Measurements from ENCODE around the gene CDC14B. TPM values are rescaled to one million over a fixed set of nuclear protein-coding genes. Genes with fewer than 3 reads are reported as not detected.
"Not testable (repeated sequence)": the region's sequence is repeated elsewhere in the genome, so short reads cannot be mapped to it uniquely, and the experiment has no call there.

CDC14B gene
- total and polyA plus RNA-seq, 2 of the 4 experiments (the other 2 are of a cell fraction), result 9.7 to 26.3 TPM

- no peak for TF ChIP-seq CTCF (conservative IDR thresholded peaks at IDR 0.05; ENCODE audit: low read depth, low read length)
- no peak for TF ChIP-seq POLR2A (IDR thresholded peaks at IDR 0.05; ENCODE audit: low read depth, low read length)
These were observed 47.7 kb upstream of the CDC14B start (continued) for GRCh38 chr9:96667363-96667728.

- CTCF ChIA-PET, result interaction anchor here (0.6 to 2.0 kb wide), 9 partner anchors 9 to 435 kb away, joined by 3 to 12 read pairs (median 4); no protein-coding TSS in a partner anchor
- DNase-seq (peak; percentile 86), ATAC-seq (ENCODE audit: low read depth) (peak; percentile 94)
- H3K27ac ChIP-seq (ENCODE audit: insufficient read depth, low read length); H4K5ac ChIP-seq (ENCODE audit: low read depth, low read length); H3K9me1 ChIP-seq (ENCODE audit: insufficient read depth, low read length); H2AK5ac ChIP-seq (ENCODE audit: low read depth, low read length); H3K36me3 ChIP-seq (ENCODE audit: control insufficient read depth, insufficient read depth, low read length); H3K79me1 ChIP-seq (ENCODE audit: low read depth in 1 of 2, low read length in 2 of 2); dilution Hi-C loops (cut with HindIII; ENCODE audit: low sequenced_read_pairs, unreplicated experiment); H3K9me3 ChIP-seq (ENCODE audit: control insufficient read depth, insufficient read depth, low read length); H3K4me3 ChIP-seq (ENCODE audit: insufficient read depth, low read depth, low read length); H3K27me3 ChIP-seq (ENCODE audit: control insufficient read depth, insufficient read depth, low read length); H3K18ac ChIP-seq (ENCODE audit: low read depth, low read length); H2BK15ac ChIP-seq (ENCODE audit: low read depth, low read length); H2BK5ac ChIP-seq (ENCODE audit: low read depth, low read length, poor library complexity, severe bottlenecking); H2AK9ac ChIP-seq (replicated peaks; ENCODE audit: low read depth, low read length, poor library complexity); H3K23ac ChIP-seq (ENCODE audit: low read depth, low read length); H4K20me1 ChIP-seq (ENCODE audit: insufficient read depth, low read length); BruUV-seq (replicated peaks); H3K56ac ChIP-seq (ENCODE audit: extremely low read depth, insufficient read depth, low read length); H3K4ac ChIP-seq (ENCODE audit: low read depth, low read length); H4K91ac ChIP-seq (ENCODE audit: insufficient read depth, low read depth, low read length); H2BK20ac ChIP-seq (ENCODE audit: low read depth, low read length); H2BK120ac ChIP-seq (ENCODE audit: low read depth, low read length); H3K4me2 ChIP-seq (ENCODE audit: low read depth, low read length); POLR2A ChIA-PET (ENCODE audit: unreplicated experiment); H3K4me1 ChIP-seq (ENCODE audit: control insufficient read depth, insufficient read depth, low read length); H3K9ac ChIP-seq (ENCODE audit: low read depth, low read length); H3K14ac ChIP-seq (replicated peaks; ENCODE audit: low read depth, low read length): not testable (repeated sequence)
- intact Hi-C loops (cut with micrococcal nuclease) (loop anchor here (1.0 to 5.0 kb wide), 3 partner anchors 215 to 435 kb away; partner anchors contain the start of gene HABP4), in situ Hi-C loops (cut with MboI; ENCODE audit: low sequenced_read_pairs) (loop anchor here (5.0 kb wide), 1 partner anchor 340 kb away; no protein-coding TSS in a partner anchor)
- WGBS, 2 experiments (ENCODE audit: extremely low coverage in 2 of 2, insufficient read length in 1 of 2), result 55% methylated on average over 3 of the region's 15 CpGs; no CpG with 5 or more reads in 1 of the 2 experiments
- TF ChIP-seq CEBPB (IDR thresholded peaks at IDR 0.05; ENCODE audit: low read depth, low read length), result 0 out of 2 replicates have a peak, but pooled peaks have one; percentile 27
- peak; percentile 55; the same call in 1 of the 2 replicates for TF ChIP-seq NFE2L2 (IDR thresholded peaks at IDR 0.05; ENCODE audit: low read depth, low read length)
- TF ChIP-seq SMC3 (IDR thresholded peaks at IDR 0.05; ENCODE audit: low read depth, low read length), result peak; percentile 81
- TF ChIP-seq RAD21 (IDR thresholded peaks at IDR 0.05; ENCODE audit: low read length), result peak; percentile 84
- TF ChIP-seq CTCF (conservative IDR thresholded peaks at IDR 0.05; ENCODE audit: low read depth, low read length), result peak; percentile 76
- Histone ChIP-seq H4K8ac (ENCODE audit: low read depth in 2 of 2, low read length in 2 of 2) (peak overlapping the region in 1 of 2 experiments; percentile 71; a peak in 1 of 4 replicates), H2AFZ (replicated peaks; ENCODE audit: low read length, poor library complexity) (peak overlapping the region; percentile 78)
These were observed 47.2 kb upstream of the CDC14B start for GRCh38 chr9:96666653-96667362.

Measured in IMR-90 (cell line).